Lower lobe of right lung (tissue), 2 donors: ENCODE results near the gene UGT1A5. TPM values are rescaled to one million over a fixed set of nuclear protein-coding genes. Genes with fewer than 3 reads are reported as not detected.

Source experiments
- ATAC-seq, 2 donors: fragments of 200-7000 bp; cut with Tn5 transposase; one replicate each; pipeline ENCODE4 v1.9.1; 2020 to 2022; ENCODE audit warnings: mild to moderate bottlenecking in 2 of 2, moderate library complexity in 2 of 2
- DNase-seq: peaks from one replicate; pipeline ENCODE4 v3.0.0-alpha.2; 2020
- H3K27ac ChIP-seq: fragments of 200-600 bp; one replicate; pipeline ENCODE4 v1.8.0; 2022
- H3K27me3 ChIP-seq: fragments of 200-600 bp; one replicate; pipeline ENCODE4 v1.8.0; 2022; ENCODE audit warnings: low read depth
- H3K36me3 ChIP-seq: fragments of 200-600 bp; one replicate; pipeline ENCODE4 v1.8.0; 2022; ENCODE audit warnings: mild to moderate bottlenecking
- H3K4me1 ChIP-seq: fragments of 200-600 bp; one replicate; pipeline ENCODE4 v1.8.0; 2022
- H3K4me3 ChIP-seq: fragments of 200-600 bp; one replicate; pipeline ENCODE4 v1.8.0; 2022; ENCODE audit warnings: mild to moderate bottlenecking
- H3K9me3 ChIP-seq: fragments of 200-600 bp; one replicate; pipeline ENCODE4 v1.8.0; 2022
- intact Hi-C: fragments of 100-400 bp; cut with DNase I; formaldehyde crosslinking; loops from one replicate; pipeline ENCODE4 v1.11.0; 2022
- total RNA-seq: library from RNA; stranded (reverse); fragmentation: NEBNext Ultra II Directional; extraction: Animal tissue kit (Norgen Biotek cat#: 25700); gene quantifications from one replicate; pipeline ENCODE4 v1.2.1, GENCODE V29; 2021
- TF ChIP-seq, protein P1 (sequence below): fragments of 200-600 bp; IDR thresholded peaks from one replicate; pipeline ENCODE4 v1.8.0; 2022; ENCODE audit warnings: antibody characterized with exemption, mild to moderate bottlenecking
- donor health status: DM: no; HTN: yes; CAD: no; lungs with severe emphysema.

Gene UGT1A5
- total RNA-seq, 1 donor from 2014 or later: 0.27 TPM

DNA sequence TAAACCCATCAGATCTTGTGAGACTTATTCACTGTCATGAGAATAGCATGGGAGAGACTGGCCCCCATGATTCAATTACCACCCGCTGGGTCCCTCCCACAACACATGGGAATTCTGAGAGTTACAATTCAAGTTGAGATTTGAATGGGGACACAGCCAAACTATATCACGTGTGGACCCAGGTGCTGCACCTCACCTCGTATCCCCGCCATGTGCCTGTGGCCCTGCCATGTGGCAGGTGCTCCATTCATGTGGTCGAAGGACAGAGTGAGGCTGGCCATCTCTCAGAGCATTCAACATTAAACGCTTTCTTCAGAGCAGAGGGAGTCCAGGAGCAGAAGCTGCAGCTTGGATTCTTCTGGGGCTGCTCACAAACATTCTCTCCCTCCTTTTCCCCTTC, 97.7 kb downstream of the UGT1A5 start:
- H3K9me3 ChIP-seq: no peaks in the 10 kb centered on the region
- no peaks in the 10 kb centered on the region for H3K27me3 ChIP-seq
- no peaks in the 10 kb centered on the region for H3K4me1 ChIP-seq
- H3K36me3 ChIP-seq: no peaks in the 10 kb centered on the region
- no peak overlapping the region for H3K4me3 ChIP-seq
- DNase-seq (no peak), ATAC-seq (no peak)
- H3K27ac ChIP-seq: no peak overlapping the region
- TF ChIP-seq, protein P1, sequence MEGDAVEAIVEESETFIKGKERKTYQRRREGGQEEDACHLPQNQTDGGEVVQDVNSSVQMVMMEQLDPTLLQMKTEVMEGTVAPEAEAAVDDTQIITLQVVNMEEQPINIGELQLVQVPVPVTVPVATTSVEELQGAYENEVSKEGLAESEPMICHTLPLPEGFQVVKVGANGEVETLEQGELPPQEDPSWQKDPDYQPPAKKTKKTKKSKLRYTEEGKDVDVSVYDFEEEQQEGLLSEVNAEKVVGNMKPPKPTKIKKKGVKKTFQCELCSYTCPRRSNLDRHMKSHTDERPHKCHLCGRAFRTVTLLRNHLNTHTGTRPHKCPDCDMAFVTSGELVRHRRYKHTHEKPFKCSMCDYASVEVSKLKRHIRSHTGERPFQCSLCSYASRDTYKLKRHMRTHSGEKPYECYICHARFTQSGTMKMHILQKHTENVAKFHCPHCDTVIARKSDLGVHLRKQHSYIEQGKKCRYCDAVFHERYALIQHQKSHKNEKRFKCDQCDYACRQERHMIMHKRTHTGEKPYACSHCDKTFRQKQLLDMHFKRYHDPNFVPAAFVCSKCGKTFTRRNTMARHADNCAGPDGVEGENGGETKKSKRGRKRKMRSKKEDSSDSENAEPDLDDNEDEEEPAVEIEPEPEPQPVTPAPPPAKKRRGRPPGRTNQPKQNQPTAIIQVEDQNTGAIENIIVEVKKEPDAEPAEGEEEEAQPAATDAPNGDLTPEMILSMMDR: no peak
- intact Hi-C loops: no loop called here

DNA sequence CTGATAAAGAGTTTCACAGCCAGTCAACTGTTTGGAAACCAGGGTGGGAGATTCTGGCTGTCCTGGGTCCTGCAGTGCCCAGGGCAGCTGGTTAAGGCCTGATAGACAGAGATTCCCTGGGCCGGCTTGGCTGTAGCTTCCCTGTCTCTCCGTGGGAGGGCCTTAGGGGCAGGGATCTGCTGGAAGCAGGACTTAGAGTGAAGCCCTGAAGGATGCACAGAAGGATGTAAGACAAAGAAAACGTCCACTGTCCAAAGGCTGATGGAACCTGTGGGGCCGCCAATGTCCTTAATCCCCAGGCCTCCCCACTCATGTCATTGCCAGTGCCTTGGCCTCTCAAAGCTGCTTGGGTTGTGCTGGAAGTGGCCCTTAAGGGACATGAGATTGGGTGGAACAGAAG, 98.4 kb downstream of the UGT1A5 start:
- Histone ChIP-seq H3K4me3 (no peak overlapping the region), H3K27me3 (no peaks in the 10 kb centered on the region), H3K27ac (no peak overlapping the region), H3K36me3 (no peaks in the 10 kb centered on the region), H3K9me3 (no peaks in the 10 kb centered on the region), H3K4me1 (no peaks in the 10 kb centered on the region)
- ATAC-seq (no peak), DNase-seq (no peak)
- TF ChIP-seq, protein P1: no peak
- intact Hi-C loops: no loop called here

DNA sequence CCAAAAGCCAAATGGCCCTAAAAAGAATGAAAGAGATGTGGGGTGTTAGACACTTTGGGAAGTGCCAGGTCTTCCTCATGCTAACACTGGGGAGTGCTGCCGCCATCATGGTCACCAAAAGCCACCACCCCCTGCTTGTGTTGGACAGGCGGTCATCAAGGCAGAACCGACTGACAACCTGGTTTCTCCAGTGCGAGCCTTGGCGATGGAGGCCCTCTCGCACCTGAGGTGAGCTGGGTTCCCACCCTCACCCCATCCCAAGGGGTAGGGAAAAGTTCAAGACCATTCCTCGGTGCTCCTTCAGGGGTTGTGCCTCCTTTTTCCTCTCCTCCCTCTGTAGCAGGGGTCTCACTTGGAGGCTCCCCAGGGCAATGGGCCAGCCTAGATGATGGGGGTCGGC, 99.0 kb downstream of the UGT1A5 start:
- H3K36me3 ChIP-seq: no peaks in the 10 kb centered on the region
- no peak for DNase-seq
- no peaks in the 10 kb centered on the region for H3K4me1 ChIP-seq
- H3K9me3 ChIP-seq: no peaks in the 10 kb centered on the region
- intact Hi-C loops: no loop called here
- TF ChIP-seq, protein P1: no peak
- H3K27me3 ChIP-seq: no peaks in the 10 kb centered on the region
- no peak overlapping the region for H3K27ac ChIP-seq
- ATAC-seq: no peak
- H3K4me3 ChIP-seq: no peak overlapping the region

DNA sequence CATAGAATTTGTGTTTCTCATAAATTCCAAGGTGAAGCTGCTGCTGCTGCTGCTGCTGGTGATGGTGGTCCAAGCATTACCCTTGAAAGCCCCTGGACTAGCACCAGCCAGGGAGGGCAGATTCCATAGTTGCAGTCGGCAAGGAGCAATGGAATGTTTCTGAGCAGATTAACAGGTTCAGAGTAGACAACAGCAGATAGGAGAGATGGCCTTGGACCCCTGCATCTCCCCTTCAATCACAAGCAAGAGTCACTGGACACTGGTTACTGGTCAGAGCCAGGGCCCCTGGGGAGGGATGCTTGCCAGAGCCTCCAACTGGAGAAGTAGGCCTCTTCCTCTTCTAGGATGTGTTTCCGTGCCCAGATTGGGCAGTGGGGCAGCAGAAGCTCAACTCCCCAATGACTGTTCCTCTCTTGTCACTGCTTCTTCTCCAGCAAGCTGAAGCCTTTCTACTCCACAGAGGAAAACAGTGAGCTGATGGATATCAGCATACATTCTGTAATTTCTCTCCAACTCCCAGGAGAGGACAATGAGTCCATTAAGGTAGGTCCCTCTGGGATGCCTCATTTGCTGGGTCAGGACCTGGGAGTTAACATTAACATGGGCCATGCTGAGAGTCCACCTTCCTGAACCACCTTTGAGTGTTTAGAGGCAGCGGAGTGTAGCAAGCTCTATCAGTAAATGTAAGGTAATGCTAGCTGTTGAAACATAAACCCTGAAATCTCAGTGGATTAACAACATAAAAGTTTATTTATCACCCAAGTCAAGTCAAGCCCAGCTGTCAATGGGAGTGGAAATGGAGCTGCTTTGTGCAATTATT, 100.7 kb downstream of the UGT1A5 start:
- Histone ChIP-seq H3K4me1 (no peaks in the 10 kb centered on the region), H3K36me3 (no peaks in the 10 kb centered on the region), H3K4me3 (no peak overlapping the region), H3K27me3 (no peaks in the 10 kb centered on the region), H3K9me3 (no peaks in the 10 kb centered on the region), H3K27ac (no peak overlapping the region)
- DNase-seq (peak; percentile 21), ATAC-seq (no peak)
- intact Hi-C loops: no loop called here
- TF ChIP-seq, protein P1: no peak

DNA sequence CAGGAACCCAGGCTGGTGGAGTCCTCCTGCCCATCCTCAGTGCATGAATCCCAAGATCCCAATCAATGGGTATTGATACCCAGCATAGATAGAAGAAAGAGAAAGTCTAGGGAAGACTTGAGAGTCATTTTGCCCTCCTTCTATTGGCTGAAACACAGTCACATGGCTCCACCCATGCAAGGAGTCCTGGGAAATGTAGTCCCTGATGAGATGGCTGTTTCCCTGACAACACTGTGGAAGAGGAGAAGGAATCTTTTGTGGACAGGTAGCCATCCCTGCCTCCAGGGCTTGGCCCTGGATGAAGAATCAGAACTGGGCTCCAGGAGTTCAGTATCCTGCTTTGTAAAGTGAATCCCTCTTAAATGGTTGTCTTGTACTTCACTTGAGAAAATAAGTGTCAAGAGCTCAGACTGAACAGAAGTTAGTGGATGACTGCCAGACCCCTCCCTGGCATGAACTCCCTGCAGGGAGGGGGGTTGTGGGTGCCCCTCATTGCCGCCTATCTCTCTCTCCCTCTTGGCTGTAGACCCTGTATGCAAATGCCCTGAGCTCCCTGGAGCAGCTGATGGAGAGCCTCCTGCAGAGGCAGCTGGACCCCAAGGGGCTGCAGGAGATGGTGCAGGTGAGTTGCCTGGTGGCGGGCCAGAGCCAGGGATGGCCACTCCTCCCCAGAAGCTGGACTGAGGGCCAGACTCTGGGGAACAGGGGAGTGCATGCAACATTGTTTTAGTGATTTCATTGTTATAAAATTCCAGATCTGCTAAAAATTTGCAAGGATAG, 101.5 kb downstream of the UGT1A5 start:
- no peaks in the 10 kb centered on the region for H3K27me3 ChIP-seq
- intact Hi-C loops: no loop called here
- no peak for DNase-seq

More for the DNA sequence above, 101.5 kb downstream of the UGT1A5 start:
- H3K27ac ChIP-seq: no peak overlapping the region
- no peaks in the 10 kb centered on the region for H3K36me3 ChIP-seq
- TF ChIP-seq, protein P1: no peak
- H3K4me1 ChIP-seq: no peaks in the 10 kb centered on the region
- ATAC-seq: no peak
- no peak overlapping the region for H3K4me3 ChIP-seq
- no peaks in the 10 kb centered on the region for H3K9me3 ChIP-seq
